ENCODE results near the gene HDAC4.

HDAC4 gene

GRCh38 chr2:239299218-239299939 lies 101.4 kb downstream of the HDAC4 start:
- H3K4me2 ChIP-seq (ENCODE audit: low read length): no peak overlapping the region
- H3K23ac ChIP-seq (ENCODE audit: low read length): no peak overlapping the region
- H3K79me2 ChIP-seq (ENCODE audit: control insufficient read depth, insufficient read depth, low read length, poor library complexity): no peaks in the 10 kb centered on the region
- no peak overlapping the region for H2AFZ ChIP-seq (ENCODE audit: insufficient read depth, low read length, poor library complexity)
- no peaks in the 10 kb centered on the region for H3K79me1 ChIP-seq (ENCODE audit: low read length)
- no peak overlapping the region for H3K4ac ChIP-seq (ENCODE audit: low read depth, low read length)
- H4K8ac ChIP-seq (ENCODE audit: low read depth, low read length): no peak overlapping the region
- WGBS (ENCODE audit: extremely low coverage, insufficient coverage, insufficient read length): no CpG with 5 or more reads among the region's 19 CpGs
- no peak overlapping the region for H3K4me3 ChIP-seq (ENCODE audit: low read depth, low read length)
- no peaks in the 10 kb centered on the region for H3K36me3 ChIP-seq (ENCODE audit: control insufficient read depth in 1 of 2, insufficient read depth in 2 of 2, low read length in 2 of 2)
- no peak overlapping the region for H3K27ac ChIP-seq (ENCODE audit: low read depth, low read length)
- H3K4me1 ChIP-seq (ENCODE audit: control insufficient read depth in 1 of 2, insufficient read depth in 2 of 2, low read length in 2 of 2): peaks cover 4 to 5% of the 10 kb centered on the region in 2 experiments
- H3K14ac ChIP-seq (ENCODE audit: low read length): no peak overlapping the region
- no peak overlapping the region for H2BK120ac ChIP-seq (ENCODE audit: insufficient read depth, low read length, poor library complexity)
- no peak overlapping the region for H3K9ac ChIP-seq (ENCODE audit: low read length)
- H4K12ac ChIP-seq (ENCODE audit: low read depth, low read length): no peak overlapping the region
- H2BK12ac ChIP-seq (ENCODE audit: low read length): no peak overlapping the region
- H3K27me3 ChIP-seq (ENCODE audit: insufficient read depth, low read length): no peaks in the 10 kb centered on the region
- no peak overlapping the region for H2BK5ac ChIP-seq (ENCODE audit: low read depth, low read length, poor library complexity)
- DNase-seq: no peak
- H3K18ac ChIP-seq (ENCODE audit: low read length): no peak overlapping the region
- peaks cover 3% of the 10 kb centered on the region for H3K9me3 ChIP-seq (ENCODE audit: insufficient read depth, low read depth, low read length)
- no peak overlapping the region for H4K91ac ChIP-seq (ENCODE audit: low read depth, low read length)
- no peak overlapping the region for H2AK5ac ChIP-seq (ENCODE audit: low read length)

- H3K4me2 ChIP-seq (ENCODE audit: low read length): no peak overlapping the region
- H3K4ac ChIP-seq (ENCODE audit: low read depth, low read length): no peak overlapping the region
- H4K91ac ChIP-seq (ENCODE audit: low read depth, low read length): no peak overlapping the region
- H3K18ac ChIP-seq (ENCODE audit: low read length): no peak overlapping the region
- H3K14ac ChIP-seq (ENCODE audit: low read length): no peak overlapping the region
- WGBS (ENCODE audit: extremely low coverage, insufficient coverage, insufficient read length): no CpG with 5 or more reads among the region's 14 CpGs
- no peak overlapping the region for H3K4me3 ChIP-seq (ENCODE audit: low read depth, low read length)
- H3K36me3 ChIP-seq (ENCODE audit: control insufficient read depth in 1 of 2, insufficient read depth in 2 of 2, low read length in 2 of 2): no peaks in the 10 kb centered on the region
- no peaks in the 10 kb centered on the region for H3K79me1 ChIP-seq (ENCODE audit: low read length)
- no peak overlapping the region for H4K12ac ChIP-seq (ENCODE audit: low read depth, low read length)
- H2BK120ac ChIP-seq (ENCODE audit: insufficient read depth, low read length, poor library complexity): no peak overlapping the region
- no peak overlapping the region for H4K8ac ChIP-seq (ENCODE audit: low read depth, low read length)
- no peak overlapping the region for H2AK5ac ChIP-seq (ENCODE audit: low read length)
- H3K27ac ChIP-seq (ENCODE audit: low read depth, low read length): no peak overlapping the region
- DNase-seq: peak in 1 of 2 donors; percentile 4
- no peak overlapping the region for H2AFZ ChIP-seq (ENCODE audit: insufficient read depth, low read length, poor library complexity)
- H3K27me3 ChIP-seq (ENCODE audit: insufficient read depth, low read length): no peaks in the 10 kb centered on the region
- no peak overlapping the region for H3K9ac ChIP-seq (ENCODE audit: low read length)
- no peak overlapping the region for H2BK5ac ChIP-seq (ENCODE audit: low read depth, low read length, poor library complexity)
- peaks cover 3% of the 10 kb centered on the region for H3K9me3 ChIP-seq (ENCODE audit: insufficient read depth, low read depth, low read length)
- H3K79me2 ChIP-seq (ENCODE audit: control insufficient read depth, insufficient read depth, low read length, poor library complexity): no peaks in the 10 kb centered on the region
- no peak overlapping the region for H2BK12ac ChIP-seq (ENCODE audit: low read length)
- H3K23ac ChIP-seq (ENCODE audit: low read length): no peak overlapping the region
- no peaks in the 10 kb centered on the region for H3K4me1 ChIP-seq (ENCODE audit: control insufficient read depth in 1 of 2, insufficient read depth in 2 of 2, low read length in 2 of 2)
These were observed 102.6 kb downstream of the HDAC4 start for GRCh38 chr2:239298116-239298804.

DNA sequence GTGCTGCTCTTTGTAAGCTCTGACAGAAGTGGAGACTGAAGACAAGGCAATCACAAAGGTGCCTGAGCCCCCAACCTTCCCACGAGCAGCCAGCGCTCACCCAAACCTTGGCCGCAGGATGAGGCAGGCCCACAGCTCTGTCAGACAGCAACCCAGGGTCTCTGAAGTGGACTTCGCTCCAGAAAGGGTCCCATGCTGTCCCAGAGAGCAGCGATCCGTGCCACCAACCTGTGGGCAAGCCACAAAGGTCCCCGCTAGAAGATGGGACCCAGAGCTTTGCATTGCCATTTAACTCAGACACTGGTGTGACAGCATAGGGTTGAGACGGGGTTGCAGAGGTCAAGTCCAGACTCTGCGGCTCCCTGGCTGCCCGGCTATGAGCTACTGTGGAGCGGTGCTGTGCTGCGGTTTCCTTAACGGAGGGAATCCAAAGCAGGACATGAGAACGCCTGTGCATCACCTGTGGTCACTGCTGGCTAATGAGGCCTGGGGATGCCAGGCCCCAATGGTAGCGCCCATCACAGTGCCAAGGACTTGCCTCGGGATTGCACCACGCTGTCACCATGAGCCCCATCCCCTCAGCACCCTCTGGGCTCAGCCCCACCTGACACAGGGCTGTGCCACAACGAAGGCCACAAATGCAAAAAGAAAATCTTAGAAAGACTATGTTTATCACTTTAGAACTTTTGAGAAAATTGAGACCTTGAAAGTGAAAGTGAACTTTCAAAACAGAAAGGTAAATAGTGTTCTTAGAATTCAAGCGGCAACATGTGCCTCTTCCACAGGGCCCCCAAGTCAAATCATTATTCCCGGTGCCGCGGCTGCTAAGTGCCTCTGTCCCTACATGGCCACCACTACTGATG lies 103.4 kb downstream of the HDAC4 start:
- Histone ChIP-seq H3K4ac (ENCODE audit: low read depth, low read length) (no peak overlapping the region), H3K9ac (ENCODE audit: low read length) (no peak overlapping the region), H3K36me3 (ENCODE audit: control insufficient read depth in 1 of 2, insufficient read depth in 2 of 2, low read length in 2 of 2) (no peaks in the 10 kb centered on the region), H3K18ac (ENCODE audit: low read length) (no peak overlapping the region), H2BK5ac (ENCODE audit: low read depth, low read length, poor library complexity) (no peak overlapping the region), H2AK5ac (ENCODE audit: low read length) (no peak overlapping the region), H4K8ac (ENCODE audit: low read depth, low read length) (no peak overlapping the region), H3K4me3 (ENCODE audit: low read depth, low read length) (no peak overlapping the region), H3K14ac (ENCODE audit: low read length) (no peak overlapping the region), H2BK120ac (ENCODE audit: insufficient read depth, low read length, poor library complexity) (no peak overlapping the region), H3K4me2 (ENCODE audit: low read length) (no peak overlapping the region), H3K23ac (ENCODE audit: low read length) (no peak overlapping the region), H3K9me3 (ENCODE audit: insufficient read depth, low read depth, low read length) (peaks cover under 1% of the 10 kb centered on the region), H2BK12ac (ENCODE audit: low read length) (no peak overlapping the region), H4K12ac (ENCODE audit: low read depth, low read length) (no peak overlapping the region), H2AFZ (ENCODE audit: insufficient read depth, low read length, poor library complexity) (no peak overlapping the region), H3K27ac (ENCODE audit: low read depth, low read length) (no peak overlapping the region), H3K79me2 (ENCODE audit: control insufficient read depth, insufficient read depth, low read length, poor library complexity) (no peaks in the 10 kb centered on the region), H3K27me3 (ENCODE audit: insufficient read depth, low read length) (no peaks in the 10 kb centered on the region), H4K91ac (ENCODE audit: low read depth, low read length) (no peak overlapping the region), H3K4me1 (ENCODE audit: control insufficient read depth in 1 of 2, insufficient read depth in 2 of 2, low read length in 2 of 2) (no peaks in the 10 kb centered on the region), H3K79me1 (ENCODE audit: low read length) (no peaks in the 10 kb centered on the region)
- no CpG with 5 or more reads among the region's 22 CpGs for WGBS (ENCODE audit: extremely low coverage, insufficient coverage, insufficient read length)
- no peak for DNase-seq

DNA sequence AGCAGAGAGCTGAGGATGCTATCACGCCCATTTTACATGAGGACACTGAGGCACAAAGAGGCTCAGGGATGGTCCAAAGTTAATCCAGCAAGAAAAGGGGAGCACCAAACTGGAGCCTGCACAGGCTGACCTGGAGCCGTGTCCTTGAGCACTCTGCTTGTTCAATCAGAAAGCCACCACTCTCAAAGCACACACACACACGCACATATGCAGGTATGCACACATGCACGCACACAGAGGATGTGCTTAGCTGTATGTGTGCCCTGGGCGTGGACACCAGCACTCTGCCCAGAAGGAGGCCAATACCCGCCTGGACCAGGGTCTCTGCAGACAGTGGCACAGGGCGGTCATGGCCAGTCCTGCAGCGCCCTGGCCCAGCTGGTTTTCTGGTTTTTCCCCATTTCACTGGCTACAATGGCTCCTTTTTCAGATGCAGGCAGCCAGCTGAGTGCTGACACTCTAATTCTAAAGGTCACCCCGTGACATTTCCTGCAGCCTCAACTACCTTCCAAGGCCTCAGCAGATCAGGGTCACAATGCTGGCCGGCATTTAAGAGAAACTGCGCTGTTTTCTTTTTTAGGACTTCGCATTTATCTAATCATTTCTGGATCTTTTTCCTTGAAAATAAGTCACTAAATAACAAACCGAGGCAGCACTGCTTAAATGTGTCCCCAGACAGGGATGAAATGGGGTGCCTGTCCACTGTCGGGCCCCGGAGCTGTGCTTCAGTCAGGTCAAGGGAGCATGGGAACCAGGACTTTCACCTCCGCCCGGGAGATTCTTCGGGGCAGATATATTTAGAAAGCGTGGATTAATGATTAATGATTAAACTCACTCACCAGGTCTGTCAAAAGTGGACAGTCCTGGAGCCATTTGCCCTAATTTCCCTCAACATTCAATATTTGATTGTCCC lies 104.5 kb downstream of the HDAC4 start:
- Histone ChIP-seq H3K9ac (ENCODE audit: low read length) (no peak overlapping the region), H2AFZ (ENCODE audit: insufficient read depth, low read length, poor library complexity) (no peak overlapping the region), H3K27me3 (ENCODE audit: insufficient read depth, low read length) (no peaks in the 10 kb centered on the region), H2BK5ac (ENCODE audit: low read depth, low read length, poor library complexity) (no peak overlapping the region), H3K79me2 (ENCODE audit: control insufficient read depth, insufficient read depth, low read length, poor library complexity) (no peaks in the 10 kb centered on the region), H3K27ac (ENCODE audit: low read depth, low read length) (no peak overlapping the region), H3K4me2 (ENCODE audit: low read length) (no peak overlapping the region), H2BK120ac (ENCODE audit: insufficient read depth, low read length, poor library complexity) (no peak overlapping the region), H3K36me3 (ENCODE audit: control insufficient read depth in 1 of 2, insufficient read depth in 2 of 2, low read length in 2 of 2) (no peaks in the 10 kb centered on the region), H2AK5ac (ENCODE audit: low read length) (no peak overlapping the region), H3K4me3 (ENCODE audit: low read depth, low read length) (no peak overlapping the region), H3K9me3 (ENCODE audit: insufficient read depth, low read depth, low read length) (no peaks in the 10 kb centered on the region), H3K4ac (ENCODE audit: low read depth, low read length) (no peak overlapping the region), H3K23ac (ENCODE audit: low read length) (no peak overlapping the region), H2BK12ac (ENCODE audit: low read length) (no peak overlapping the region), H3K79me1 (ENCODE audit: low read length) (no peaks in the 10 kb centered on the region), H3K18ac (ENCODE audit: low read length) (no peak overlapping the region), H4K91ac (ENCODE audit: low read depth, low read length) (no peak overlapping the region), H3K14ac (ENCODE audit: low read length) (no peak overlapping the region), H4K12ac (ENCODE audit: low read depth, low read length) (no peak overlapping the region), H3K4me1 (ENCODE audit: control insufficient read depth in 1 of 2, insufficient read depth in 2 of 2, low read length in 2 of 2) (no peaks in the 10 kb centered on the region), H4K8ac (ENCODE audit: low read depth, low read length) (no peak overlapping the region)
- no CpG with 5 or more reads among the region's 19 CpGs for WGBS (ENCODE audit: extremely low coverage, insufficient coverage, insufficient read length)
- DNase-seq: no peak
